ENCODE results near the gene SLC48A1.
"Not testable (repeated sequence)": the region's sequence is repeated elsewhere in the genome, so short reads cannot be mapped to it uniquely, and the experiment has no call there.

Gene SLC48A1

GRCh38 chr12:47791351-47791746, 18.3 kb downstream of the SLC48A1 start:
- DNase-seq (ENCODE audit: low spot score) = no peak

DNA sequence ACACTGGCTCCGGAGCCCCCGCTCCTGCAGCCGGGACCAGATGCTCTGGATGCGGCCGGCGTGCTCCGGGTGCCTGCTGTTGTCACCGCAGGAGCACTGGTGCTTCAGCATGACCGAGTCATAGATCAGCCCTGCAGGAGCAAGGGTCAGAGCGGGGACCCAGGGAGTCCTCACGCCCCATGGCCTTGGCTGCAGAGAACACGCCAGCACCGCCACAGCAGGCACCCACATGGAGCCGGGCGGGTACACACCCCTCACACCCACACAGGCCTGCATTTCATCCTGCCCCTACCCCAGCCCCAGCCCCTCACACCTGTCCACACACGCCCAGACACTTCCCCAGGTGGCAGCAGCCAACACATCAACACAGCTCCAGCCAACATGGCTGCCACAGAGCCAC, 18.8 kb downstream of the SLC48A1 start:
- no peak for DNase-seq (ENCODE audit: low spot score)

DNA sequence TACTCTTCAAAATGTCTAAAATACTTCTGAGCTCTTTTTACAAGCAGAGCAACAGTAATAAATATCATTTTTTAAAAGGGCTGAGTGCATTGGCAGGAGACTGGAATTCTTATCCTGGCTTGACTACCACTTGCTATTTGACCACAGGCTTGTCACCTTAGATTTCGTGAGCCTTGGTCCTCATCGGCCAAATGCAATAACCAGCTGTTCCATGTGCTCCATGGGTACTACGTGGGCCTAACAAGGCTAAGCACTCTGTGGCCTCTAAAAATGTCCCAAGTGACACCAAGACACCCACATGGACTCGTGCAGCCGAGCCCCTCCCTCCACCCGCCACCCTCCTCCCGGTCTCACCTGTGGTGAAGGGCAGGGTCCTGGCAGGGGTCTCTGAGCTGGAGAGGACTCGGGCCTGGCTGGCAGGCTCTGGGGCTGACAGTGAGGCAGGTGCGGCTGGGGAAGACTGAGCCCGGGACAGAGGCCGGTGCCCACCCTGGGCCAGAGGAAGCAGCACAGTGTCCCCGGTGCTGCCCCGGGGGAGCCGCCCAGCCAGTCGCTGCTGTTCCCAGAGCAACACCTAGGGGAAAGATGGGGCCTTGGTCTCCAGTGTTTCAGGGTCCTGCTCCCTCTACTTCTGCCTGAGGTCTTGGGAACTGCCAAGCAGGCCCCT, 20.1 kb downstream of the SLC48A1 start:
- DNase-seq (ENCODE audit: low spot score) = no peak

DNA sequence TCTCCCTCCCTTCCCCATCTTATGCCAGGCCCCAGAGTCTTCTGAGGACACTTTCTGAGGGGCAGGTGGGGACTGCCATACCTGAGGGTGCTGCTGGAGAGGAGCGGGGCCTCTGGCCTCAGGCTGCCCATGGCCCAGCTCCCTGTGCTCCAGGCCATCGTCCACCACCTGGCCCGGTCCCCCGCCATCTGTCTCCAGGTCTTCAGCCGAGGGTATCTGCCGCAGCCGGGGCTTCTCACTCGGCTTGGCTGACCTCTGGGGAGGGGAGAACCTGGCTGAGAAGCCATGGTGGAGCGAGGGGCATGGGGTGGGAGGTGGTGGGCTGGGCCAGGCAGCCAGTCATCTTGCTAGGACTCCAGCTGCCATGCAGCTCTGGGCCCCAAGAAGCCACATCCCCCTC, 21.6 kb downstream of the SLC48A1 start:
- no peak for DNase-seq (ENCODE audit: low spot score)

GRCh38 chr12:47795121-47795813, 22.2 kb downstream of the SLC48A1 start:
- DNase-seq (ENCODE audit: low spot score) = no peak

DNA sequence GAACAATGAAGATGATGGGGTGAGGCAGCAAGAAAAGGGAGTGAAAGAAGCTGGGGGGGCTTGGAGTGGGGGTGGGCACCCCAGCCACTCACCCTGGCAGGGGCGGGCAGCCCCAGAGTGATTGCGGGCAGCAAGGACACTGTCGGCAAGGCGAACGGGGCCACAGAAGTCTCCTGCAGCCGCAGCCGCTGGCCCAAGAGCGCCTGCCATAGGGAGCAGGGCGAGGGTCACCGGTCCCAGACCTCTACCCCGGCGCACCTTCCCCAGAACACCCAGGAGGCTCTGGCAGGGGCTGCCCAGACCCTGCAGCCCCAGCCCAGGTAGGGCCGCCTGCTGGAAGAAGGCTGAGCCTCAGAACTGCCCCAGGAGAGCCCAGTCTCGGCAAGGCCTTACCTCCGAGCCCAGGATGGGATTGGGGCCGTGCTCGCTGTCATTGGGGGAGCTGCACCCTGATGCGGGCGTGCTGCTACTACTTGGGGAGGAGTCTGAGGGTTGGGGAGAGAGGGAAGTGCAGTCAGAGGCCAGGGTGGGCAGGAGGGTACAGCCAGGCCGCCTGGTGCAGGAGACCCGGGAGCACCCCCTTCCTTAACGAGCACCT, 22.9 kb downstream of the SLC48A1 start:
- DNase-seq (ENCODE audit: low spot score) = no peak

DNA sequence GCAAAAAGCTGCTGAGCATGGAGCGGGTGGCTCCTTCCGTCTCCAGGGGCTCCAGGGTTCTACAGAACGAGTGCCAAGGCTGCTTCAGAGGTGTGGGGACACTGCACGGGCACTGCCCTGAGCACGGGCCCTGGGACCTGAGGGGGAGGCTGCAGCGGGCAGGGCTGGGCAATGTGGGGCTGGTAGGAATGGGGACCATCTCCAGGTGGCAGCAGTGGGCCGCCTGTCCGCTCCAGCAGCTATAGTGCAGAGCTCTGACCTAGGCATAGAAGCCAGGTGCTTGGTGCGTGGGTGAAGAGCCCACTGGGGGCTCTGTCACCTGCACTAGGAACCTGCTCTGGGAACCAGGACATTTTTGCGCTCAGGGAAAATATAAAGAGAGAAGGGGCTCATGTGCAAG, 24.4 kb downstream of the SLC48A1 start:
- DNase-seq (ENCODE audit: low spot score) = no peak

DNA sequence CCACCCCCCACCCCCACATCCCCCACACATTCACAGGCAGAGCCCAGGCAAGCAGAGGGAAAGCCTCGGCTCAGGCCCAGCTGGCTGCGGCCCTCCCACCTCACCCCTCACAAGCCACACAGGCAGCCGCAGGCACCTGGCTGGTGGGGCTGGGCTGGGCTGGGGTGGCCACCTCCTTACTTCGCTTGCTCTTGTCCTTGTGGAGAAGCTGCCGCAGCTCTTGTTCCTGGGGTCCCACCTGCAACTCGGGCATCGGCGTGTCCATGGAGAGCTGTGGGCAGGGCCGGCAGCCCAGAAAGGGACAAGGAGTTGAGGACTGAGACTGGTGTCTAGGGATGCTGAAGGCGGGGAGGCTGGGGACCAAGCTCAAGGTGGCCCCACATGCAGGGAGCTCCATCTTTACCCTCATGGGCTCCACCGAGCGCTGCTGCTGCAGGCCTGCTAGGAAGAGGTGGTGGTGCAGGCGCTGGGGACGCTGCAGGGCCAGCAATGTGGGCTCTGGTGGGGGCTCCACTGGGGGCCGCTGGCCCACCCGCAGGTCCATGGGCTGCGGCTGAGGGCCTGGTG, 25.4 kb downstream of the SLC48A1 start:
- no peak for DNase-seq (ENCODE audit: low spot score)

DNA sequence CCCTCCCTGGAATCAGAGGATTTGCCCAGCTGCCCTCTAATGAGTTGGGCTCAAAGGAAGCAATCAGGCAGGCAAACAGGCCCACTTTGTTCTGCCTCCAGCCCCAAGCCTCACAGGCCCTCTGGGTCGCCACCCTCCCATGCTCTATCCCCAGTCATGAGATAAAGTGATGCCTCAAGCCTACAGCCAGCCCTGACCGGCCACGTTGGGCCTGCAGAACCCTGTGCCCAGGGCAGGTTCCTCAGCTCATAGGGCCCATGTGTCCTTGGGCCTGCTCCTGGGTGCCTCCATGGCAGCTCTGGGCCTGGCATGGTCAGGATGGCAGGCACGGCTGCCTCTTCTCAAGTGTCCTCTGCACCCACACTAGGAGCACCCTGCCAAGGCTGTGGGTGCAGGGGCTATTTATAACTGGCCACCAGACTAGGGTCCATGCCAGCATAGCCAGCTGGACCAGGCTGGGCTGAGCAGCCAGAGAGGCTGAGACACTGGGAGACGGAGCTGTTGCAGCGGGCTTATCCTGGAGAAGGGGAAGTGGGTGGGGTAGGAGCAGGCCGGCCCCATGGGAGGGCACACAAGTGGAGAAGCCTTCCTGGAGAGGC, 26.4 kb downstream of the SLC48A1 start:
- peak; percentile 85 for DNase-seq (ENCODE audit: low spot score)

GRCh38 chr12:47800582-47800981, 27.5 kb downstream of the SLC48A1 start:
- no peak for DNase-seq (ENCODE audit: low spot score)

DNA sequence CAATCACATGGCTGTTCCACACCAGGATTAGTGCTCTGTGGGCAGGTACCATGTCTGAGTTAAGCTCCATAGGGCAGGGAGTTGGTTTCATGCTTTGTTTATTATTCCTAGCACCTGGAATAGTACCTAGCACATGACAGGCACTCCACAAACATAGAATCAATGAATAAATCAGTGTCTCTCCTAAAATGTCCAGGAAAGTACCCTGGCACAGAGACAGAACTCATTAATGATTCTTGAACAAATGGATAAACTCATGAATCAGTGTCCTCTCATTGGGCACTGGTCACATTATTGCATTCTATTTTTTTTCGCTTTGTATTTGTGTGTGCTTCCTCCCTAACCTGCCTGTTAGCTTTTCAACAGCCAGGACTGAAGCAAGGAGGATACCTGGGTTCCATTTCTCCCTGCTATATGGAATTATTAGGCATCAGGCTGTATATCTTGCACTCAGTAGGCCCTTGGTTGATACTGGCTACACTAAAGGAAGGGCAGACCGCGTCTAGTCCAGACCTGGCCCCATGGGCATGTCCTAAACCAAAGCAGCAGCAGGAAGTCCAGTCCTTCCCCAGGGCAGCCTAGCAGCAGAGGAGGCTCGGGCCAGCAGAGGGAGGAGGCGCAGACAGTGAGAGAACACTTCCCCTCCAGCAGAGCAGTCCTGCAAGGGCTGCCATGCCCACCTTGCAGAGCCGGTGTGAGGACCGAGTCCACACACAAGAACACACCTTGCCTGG, 28.3 kb downstream of the SLC48A1 start:
- no peak for DNase-seq (ENCODE audit: low spot score)

DNA sequence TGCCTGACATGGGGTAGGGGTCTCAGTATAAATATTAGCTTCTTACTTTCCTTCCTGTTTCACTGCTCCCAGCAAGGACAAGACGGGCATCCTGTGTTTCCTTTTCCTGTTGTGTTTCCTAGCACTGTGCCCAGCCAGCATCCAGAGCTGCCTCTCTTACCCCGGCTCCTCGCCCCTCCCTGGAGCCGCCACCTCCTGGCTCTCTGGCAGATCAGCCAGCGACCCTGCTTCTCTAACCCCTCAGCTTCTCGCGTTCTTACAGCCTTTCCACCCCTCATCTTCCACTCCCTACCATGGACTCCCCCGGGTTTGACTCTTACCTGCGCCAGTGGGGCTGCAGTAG, 28.8 kb downstream of the SLC48A1 start:
- DNase-seq (ENCODE audit: low spot score) = no peak

DNA sequence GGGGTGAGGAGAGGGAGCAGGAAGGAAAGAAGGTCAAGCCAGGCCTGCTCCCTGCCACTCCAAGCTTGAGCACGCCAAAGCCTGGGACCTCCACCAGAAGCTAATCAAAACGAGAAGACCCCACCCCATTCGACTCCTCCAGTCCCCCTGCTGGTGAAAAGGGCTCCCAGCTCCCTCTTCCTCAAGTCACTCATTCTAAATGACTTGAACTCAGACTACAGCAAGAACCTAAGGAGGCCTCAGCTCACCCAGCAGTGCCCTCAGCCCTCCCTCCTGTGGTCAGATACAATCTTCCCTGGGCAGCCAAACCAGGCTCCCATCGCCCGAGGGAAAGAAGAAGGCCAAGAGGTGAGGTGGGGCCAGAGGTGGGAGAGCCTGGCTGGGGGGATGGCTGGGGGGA, 29.3 kb downstream of the SLC48A1 start:
- DNase-seq (ENCODE audit: low spot score) = no peak

DNA sequence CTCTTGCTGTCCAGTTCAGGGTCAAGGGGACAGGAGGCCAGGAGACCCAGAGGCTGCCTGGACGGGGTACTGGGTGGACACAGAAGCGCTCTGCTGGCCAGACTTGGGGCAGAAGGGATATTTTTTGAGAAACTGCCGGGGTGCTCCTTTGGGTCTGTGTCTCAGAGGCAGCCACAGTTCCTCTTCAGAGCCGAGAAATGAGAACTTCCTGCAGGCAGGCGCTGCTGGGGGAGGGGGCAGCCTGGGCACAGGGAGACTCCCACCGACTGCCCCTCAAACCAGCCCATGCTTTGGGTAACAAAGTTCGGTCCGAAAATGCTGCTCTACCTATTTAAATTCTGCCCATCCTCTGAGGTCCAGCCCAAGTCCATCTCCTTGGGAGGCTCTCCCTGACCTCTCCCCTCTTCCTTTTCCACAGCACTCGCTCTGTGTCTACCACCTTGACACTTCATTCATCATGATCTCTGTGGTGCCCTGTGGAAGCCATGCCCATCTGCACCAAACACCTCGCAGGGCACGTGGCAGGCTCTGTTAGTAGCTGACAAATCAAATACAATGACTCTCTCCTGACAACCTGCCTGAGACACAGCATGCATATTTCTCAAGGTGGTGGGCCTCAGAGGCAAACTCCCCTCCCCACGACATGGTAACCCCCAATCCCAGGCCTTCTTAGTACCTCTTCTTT, 30.3 kb downstream of the SLC48A1 start:
- no peak for DNase-seq (ENCODE audit: low spot score)

DNA sequence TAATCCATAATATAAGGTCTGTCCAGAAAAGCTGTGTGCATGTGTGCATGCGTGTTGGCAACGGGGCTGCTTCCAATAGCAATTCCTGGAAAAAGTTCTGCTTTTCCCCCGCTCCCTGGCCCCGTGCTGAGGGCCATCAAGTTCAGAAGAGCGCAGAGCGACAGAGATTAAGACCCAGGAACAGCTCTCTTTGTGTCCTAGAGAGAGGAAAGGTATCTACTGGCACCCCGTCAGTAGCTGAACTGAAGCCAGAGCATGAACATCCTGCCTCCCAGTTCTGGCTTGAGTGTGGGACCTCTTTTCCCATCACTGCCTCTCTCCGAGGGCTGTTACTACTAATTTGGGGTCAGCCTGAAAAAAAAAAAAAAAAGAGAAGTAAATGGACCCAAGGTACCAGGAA, 31.1 kb downstream of the SLC48A1 start:
- no peak for DNase-seq (ENCODE audit: low spot score)

DNA sequence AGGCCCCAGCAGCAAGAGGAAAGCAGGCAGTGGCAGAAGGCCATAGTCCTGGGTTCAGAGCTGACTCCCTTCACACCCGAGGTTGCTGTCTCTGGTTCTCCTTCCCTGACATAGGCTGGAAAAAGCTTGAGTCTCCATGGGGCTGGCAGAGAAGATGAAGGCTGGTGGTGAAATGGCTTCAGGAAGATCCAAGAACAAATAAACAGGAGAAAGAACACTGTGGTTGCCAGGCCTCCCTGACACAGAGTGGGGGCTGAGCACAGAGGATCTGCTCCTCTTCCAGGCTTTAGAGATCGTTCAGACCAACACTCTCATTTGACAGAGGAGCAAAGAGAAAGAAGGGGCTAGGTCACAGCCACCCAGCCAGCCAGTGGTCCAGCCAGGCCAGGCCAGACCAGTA, 32.4 kb downstream of the SLC48A1 start:
- no peak for DNase-seq (ENCODE audit: low spot score)

DNA sequence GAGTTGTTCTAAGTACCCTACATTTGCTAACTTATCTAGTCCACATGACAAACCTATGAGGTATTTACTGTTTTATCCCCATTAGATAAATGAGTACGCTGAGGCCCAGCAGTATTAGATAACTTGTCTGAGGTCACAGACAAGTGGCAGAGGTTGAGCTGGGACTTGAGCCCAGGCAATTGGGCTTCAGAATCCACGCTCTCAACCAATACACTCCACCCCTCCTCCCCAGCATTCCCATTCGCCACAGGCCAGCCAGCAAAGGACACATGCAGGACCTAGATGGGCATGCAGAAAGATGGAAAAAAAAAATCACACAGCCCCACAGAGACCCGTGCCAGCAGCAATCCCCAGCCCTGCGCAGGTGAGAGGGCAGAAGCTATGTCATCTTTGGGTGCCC, 34.3 kb downstream of the SLC48A1 start:
- DNase-seq (ENCODE audit: low spot score) = no peak

GRCh38 chr12:47808050-47808449, 35.0 kb downstream of the SLC48A1 start:
- no peak for DNase-seq (ENCODE audit: low spot score)

GRCh38 chr12:47808574-47809365, 35.7 kb downstream of the SLC48A1 start:
- DNase-seq (ENCODE audit: low spot score) = no peak

DNA sequence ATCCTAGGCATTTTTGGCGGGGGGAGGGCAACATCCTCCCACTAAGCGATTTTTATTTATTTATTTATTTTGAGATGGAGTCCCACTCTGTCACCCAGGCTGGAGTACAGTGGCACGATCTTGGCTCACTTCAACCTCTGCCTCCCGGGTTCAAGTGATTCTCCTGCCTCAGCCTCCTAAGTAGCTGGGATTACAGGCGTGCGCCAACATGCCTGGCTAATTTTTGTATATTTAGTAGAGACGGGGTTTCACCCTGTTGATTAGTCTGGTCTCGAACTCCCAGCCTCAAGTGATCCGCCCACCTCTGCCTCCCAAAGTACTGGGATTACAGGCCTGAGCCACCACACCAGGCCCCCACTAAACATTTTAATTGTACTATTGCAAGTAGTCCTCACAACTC, 36.5 kb downstream of the SLC48A1 start:
- not testable (repeated sequence) for DNase-seq (ENCODE audit: low spot score)

GRCh38 chr12:47811072-47811396, 38.0 kb downstream of the SLC48A1 start:
- DNase-seq (ENCODE audit: low spot score) = no peak

All from putamen (tissue), 1 donor.